Measurements from ENCODE around the gene MBTD1.

MBTD1 gene

DNA sequence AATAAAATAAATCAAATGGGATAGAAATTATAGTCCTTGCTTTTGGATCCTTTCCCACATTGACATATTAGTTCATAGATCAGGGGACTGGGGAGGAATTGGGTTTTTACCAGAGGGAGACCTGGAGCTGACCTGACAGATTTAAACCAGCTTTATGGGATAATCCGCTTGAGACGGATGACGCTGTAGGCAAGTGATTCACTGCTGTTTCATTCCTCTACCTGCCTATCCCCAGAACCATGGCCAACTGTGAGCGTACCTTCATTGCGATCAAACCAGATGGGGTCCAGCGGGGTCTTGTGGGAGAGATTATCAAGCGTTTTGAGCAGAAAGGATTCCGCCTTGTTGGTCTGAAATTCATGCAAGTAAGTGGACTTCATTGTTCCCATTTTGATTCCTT lies 104.4 kb downstream of the MBTD1 start:
- peaks cover 14% of the 10 kb centered on the region for H3K4me1 Mint-ChIP-seq
- DNase-seq (no peak), ATAC-seq (no peak)
- no peaks in the 10 kb centered on the region for H3K27me3 Mint-ChIP-seq
- no peaks in the 10 kb centered on the region for H3K9me3 Mint-ChIP-seq
- H3K4me3 Mint-ChIP-seq = no peak overlapping the region
- H3K27ac Mint-ChIP-seq = no peak overlapping the region
- peaks cover 44% of the 10 kb centered on the region for H3K36me3 Mint-ChIP-seq (ENCODE audit: low read depth)

DNA sequence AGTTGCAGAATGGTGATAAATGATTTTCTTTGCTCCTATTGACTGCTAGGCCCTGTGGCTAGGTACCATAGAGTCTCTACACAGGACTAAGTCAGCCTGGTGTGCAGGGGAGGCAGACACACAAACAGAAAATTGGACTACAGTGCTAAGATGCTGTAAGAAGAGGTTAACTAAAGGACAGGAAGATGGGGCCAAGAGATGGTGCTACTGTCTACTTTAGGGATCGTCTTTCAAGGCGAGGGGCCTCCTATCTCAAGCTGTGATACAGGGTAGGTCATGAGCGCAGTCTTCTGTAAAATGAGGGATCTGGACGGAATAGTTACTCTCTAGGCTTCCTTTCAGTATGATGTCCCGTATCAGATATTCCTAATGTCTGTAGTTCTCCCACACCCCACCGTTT lies 105.7 kb downstream of the MBTD1 start:
- peaks cover 14% of the 10 kb centered on the region for H3K4me1 Mint-ChIP-seq
- DNase-seq (no peak), ATAC-seq (no peak)
- no peaks in the 10 kb centered on the region for H3K9me3 Mint-ChIP-seq
- peaks cover 34% of the 10 kb centered on the region for H3K36me3 Mint-ChIP-seq (ENCODE audit: low read depth)
- H3K27ac Mint-ChIP-seq = no peak overlapping the region
- no peaks in the 10 kb centered on the region for H3K27me3 Mint-ChIP-seq
- no peak overlapping the region for H3K4me3 Mint-ChIP-seq

DNA sequence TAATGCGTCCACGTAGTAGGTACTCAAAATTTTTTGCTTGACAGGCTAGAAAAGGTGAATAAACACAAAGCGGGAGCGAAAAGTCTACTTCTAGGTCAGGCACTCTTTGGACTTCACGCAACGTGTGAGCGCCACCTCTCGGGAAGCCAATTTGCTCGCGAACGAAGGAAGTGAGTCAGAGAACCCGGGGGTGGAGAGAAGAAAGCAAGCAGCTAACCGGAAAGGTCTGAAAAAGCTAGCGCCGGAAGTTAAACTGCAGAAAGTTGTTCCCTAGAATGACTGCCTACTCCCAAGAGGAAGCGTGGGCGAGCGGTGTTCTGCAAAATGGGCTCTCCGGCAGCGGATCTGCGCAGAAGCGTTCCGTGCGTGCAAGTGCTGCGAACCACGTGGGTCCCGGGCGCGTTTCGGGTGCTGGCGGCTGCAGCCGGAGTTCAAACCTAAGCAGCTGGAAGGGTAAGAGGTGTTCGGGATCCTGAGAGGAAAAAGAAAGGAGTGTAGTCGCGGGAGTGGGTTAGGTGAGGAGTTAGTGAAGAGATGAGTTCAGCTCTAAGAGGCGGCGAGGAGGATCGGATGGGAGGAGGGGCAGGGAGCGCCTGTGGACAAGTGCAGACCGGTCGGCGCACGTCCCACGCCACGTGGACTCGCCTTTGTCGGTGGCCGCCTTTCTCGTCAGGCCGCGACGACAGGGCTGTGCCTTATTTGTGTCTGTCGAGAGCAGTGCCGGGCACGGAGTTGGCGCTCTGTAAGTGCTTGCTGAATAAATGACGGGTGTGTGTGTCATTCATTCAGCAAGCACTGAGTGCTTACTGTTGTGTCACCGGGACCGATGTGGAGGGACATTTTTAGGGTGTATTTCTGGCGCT lies 106.4 kb downstream of the MBTD1 start, which contains the start of gene NME1:
TSS of gene NME1 (plus strand) at position 350 of the 863 bp plus-strand sequence. CDS start 2,096 bp downstream, outside the sequence.
- peak; percentile 98 for DNase-seq
- peak; percentile 93 for ATAC-seq
- Mint-ChIP-seq H3K4me1 (peaks cover 13% of the 10 kb centered on the region), H3K27ac (no peak within 1 kb of the TSS), H3K4me3 (no peak within 1 kb of the TSS), H3K9me3 (no peaks in the 10 kb centered on the region), H3K36me3 (ENCODE audit: low read depth) (peaks cover 28% of the 10 kb centered on the region), H3K27me3 (no peaks in the 10 kb centered on the region)

DNA sequence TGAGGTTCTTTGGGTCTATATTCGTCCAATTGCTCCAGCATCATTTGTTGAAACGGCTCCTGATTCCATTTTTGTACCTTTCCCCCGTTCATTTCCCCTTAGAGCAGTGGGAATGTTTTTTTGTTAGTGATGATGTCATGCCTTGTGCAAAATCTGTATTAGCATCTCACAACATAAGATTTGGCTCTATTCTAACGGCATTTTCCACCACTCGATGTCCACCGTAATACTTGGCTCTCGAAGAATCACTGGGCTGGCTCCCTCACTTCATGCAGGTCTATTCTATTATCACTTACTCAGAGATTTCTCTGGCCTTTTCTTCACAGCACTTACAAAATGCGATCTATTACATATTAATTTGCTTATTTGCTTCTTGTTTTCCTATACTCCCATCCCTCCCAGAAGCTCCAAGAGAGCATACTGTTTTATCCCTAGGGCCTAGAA lies 107.1 kb downstream of the MBTD1 start:
- H3K36me3 Mint-ChIP-seq (ENCODE audit: low read depth) = peaks cover 22% of the 10 kb centered on the region
- DNase-seq = no peak
- peaks cover 14% of the 10 kb centered on the region for H3K4me1 Mint-ChIP-seq
- H3K27ac Mint-ChIP-seq = no peak overlapping the region
- H3K9me3 Mint-ChIP-seq = no peaks in the 10 kb centered on the region
- no peak for ATAC-seq
- H3K27me3 Mint-ChIP-seq = no peaks in the 10 kb centered on the region
- no peak overlapping the region for H3K4me3 Mint-ChIP-seq

DNA sequence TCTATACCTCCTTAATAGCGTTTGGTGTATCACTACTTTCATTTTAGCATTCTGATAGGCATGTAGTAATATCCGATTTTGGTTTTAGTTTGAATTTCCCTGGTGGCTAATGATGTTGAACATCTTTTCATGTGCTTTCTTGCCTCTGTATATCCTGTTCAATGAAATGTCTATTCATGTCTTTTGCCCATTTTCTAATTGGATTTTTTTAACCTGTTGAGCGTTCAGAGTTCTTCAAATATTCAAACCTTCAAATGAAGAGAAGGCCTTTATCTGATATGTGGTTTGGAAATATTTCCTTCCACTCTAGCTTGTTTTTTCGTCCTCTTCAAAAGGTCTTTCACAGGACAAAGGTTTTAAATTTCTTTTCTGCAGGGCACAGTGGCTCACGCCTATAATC lies 108.9 kb downstream of the MBTD1 start:
- ATAC-seq (no peak), DNase-seq (no peak)
- Mint-ChIP-seq H3K4me3 (no peak overlapping the region), H3K4me1 (peaks cover 22% of the 10 kb centered on the region), H3K27me3 (no peaks in the 10 kb centered on the region), H3K36me3 (ENCODE audit: low read depth) (peaks cover 6% of the 10 kb centered on the region), H3K9me3 (no peaks in the 10 kb centered on the region), H3K27ac (no peak overlapping the region)

DNA sequence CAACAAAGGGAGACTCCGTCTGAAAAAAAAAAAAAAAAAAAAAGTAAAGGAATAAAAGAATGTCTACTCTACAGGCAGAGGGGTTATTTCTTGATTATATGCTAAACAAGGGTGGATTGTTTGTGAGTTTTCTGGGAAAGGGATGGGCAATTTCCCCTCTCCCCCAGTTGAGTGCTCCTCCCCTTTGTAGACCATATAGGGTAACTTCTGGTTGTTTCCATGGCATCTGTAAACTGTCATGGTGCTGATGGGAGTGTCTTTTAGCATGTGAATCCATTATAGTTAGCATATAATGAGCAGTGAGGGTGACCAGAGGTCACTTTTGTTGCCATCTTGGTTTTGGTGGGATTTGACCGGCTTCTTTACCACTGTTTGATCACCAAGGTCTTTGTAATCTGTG lies 110.7 kb downstream of the MBTD1 start:
- H3K27me3 Mint-ChIP-seq = no peaks in the 10 kb centered on the region
- H3K9me3 Mint-ChIP-seq = no peaks in the 10 kb centered on the region
- DNase-seq = no peak
- peaks cover 22% of the 10 kb centered on the region for H3K4me1 Mint-ChIP-seq
- H3K27ac Mint-ChIP-seq = no peak overlapping the region
- H3K36me3 Mint-ChIP-seq (ENCODE audit: low read depth) = no peaks in the 10 kb centered on the region
- ATAC-seq = no peak
- no peak overlapping the region for H3K4me3 Mint-ChIP-seq

DNA sequence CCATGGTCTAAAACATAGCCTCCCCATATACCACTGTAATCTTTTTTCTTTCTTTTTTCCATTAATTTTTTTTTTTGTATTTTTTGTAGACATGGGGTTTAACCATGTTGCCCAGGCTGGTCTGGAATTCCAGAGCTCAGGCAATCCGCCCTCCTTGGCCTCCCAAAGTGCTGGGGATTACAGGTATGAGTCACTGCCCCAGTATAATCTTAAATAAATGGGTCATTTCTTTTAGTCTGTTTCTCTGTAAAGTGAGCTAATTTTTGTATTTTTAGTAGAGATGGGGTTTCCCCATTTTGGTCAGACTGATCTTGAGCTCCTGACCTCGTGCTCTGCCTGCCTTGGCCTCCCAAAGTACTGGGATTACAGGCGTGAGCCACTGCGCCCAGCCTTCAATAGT lies 112.2 kb downstream of the MBTD1 start:
- no peaks in the 10 kb centered on the region for H3K9me3 Mint-ChIP-seq
- ATAC-seq (peak; percentile 51), DNase-seq (no peak)
- H3K4me3 Mint-ChIP-seq = no peak overlapping the region
- peak overlapping the region; percentile 54 for H3K27ac Mint-ChIP-seq
- H3K4me1 Mint-ChIP-seq = peaks cover 22% of the 10 kb centered on the region
- no peaks in the 10 kb centered on the region for H3K27me3 Mint-ChIP-seq
- no peaks in the 10 kb centered on the region for H3K36me3 Mint-ChIP-seq (ENCODE audit: low read depth)

DNA sequence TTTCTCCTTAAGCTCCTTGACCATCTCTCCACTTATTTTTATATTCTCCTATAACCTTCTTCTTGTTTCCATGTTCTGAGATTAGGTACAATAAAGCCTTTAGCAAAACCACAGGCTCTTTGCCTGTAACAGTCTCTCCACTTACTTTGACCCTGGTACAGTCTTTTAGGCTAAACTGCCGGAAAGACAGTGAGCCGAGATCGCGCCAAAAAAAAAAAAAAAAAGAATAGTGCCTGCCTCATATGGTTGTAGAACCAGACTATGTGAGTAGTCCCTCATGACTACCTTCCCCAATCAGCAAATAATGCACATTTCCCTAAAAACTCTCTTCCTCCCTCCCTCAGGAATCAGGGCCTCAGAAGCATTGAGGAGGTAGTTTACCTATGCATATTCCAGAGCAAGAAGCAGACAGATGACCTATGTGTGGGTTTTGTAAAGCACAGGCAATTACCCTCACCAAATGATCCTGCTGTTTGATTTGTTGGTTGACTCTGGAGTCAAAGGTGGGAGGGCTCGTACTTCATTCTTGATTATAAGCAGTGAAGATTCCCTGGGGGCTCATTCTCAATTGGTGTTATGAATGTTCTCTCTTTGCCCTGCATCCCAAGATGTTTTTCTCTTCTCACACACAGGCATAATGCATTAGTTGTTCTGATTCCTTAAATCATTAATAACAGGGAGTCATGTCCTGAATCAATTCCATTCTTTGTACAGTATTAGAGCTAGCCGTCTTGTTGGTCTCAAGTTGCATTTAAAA lies 115.4 kb downstream of the MBTD1 start:
- no peak for ATAC-seq
- no peak for DNase-seq
- H3K4me1 Mint-ChIP-seq = peaks cover 22% of the 10 kb centered on the region
- no peak overlapping the region for H3K4me3 Mint-ChIP-seq
- no peaks in the 10 kb centered on the region for H3K27me3 Mint-ChIP-seq
- H3K9me3 Mint-ChIP-seq = no peaks in the 10 kb centered on the region
- no peaks in the 10 kb centered on the region for H3K36me3 Mint-ChIP-seq (ENCODE audit: low read depth)
- no peak overlapping the region for H3K27ac Mint-ChIP-seq

DNA sequence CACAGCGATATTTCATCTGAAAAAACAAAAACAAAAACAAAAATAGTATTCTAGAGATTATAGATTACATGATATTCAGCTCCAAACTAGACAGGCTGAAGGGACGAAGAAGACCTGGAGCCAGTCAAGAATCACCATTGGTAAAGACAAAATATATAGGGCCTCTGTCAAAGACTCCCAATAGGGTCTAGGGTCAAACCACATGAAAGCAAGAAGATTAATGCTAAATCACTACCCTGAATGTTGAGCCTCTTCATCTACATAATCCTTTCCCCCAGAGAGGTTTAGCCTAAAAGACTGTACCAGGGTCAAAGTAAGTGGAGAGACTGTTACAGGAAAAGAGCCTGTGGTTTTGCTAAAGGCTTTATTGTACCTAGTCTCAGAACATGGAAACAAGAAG lies 117.3 kb downstream of the MBTD1 start:
- Mint-ChIP-seq H3K36me3 (ENCODE audit: low read depth) (no peaks in the 10 kb centered on the region), H3K4me3 (no peak overlapping the region), H3K9me3 (no peaks in the 10 kb centered on the region), H3K27me3 (peaks cover 2% of the 10 kb centered on the region), H3K27ac (no peak overlapping the region), H3K4me1 (peaks cover 15% of the 10 kb centered on the region)
- ATAC-seq = no peak
- DNase-seq = no peak

DNA sequence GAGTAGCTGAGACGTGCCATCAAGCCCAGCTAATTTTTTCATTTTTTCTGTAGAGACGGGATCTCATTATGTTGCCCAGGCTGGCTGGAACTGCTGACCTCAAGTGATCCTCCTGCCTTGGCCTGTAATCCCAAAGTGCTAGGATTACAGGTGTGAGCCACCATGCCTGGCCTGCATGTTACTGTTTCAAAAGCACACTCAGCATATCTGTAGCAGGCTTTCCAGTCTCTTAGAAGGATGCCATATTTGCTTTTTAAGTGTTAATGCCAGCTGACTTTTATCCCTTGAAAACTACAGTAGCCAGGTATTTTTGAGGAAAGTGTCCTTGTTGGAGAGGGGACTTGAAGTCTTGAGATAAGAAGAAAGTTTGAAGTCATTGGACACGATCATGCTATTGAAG lies 123.9 kb downstream of the MBTD1 start:
- H3K9me3 Mint-ChIP-seq = no peaks in the 10 kb centered on the region
- H3K4me3 Mint-ChIP-seq = no peak overlapping the region
- H3K27ac Mint-ChIP-seq = no peak overlapping the region
- no peaks in the 10 kb centered on the region for H3K36me3 Mint-ChIP-seq (ENCODE audit: low read depth)
- peaks cover 12% of the 10 kb centered on the region for H3K4me1 Mint-ChIP-seq
- H3K27me3 Mint-ChIP-seq = peaks cover 2% of the 10 kb centered on the region
- DNase-seq (no peak), ATAC-seq (no peak)

DNA sequence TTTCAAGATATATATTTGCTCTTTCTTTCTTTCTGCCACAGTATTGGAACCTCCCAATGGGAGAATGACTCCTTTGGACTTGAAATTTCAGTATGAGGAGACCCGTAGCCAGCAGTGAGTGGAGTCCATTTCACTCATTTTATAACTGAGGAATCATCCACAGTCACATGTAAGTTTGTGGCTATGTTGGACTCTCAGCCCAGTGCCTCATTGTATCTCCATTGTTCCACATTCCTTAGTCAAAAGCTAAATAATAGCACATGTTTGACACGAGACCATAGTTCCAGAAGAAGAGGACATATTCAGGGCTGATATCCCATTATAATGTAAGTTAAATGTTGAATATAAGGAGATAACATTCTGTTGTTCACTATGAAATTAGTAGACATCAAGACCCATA lies 126.5 kb downstream of the MBTD1 start:
- peaks cover 2% of the 10 kb centered on the region for H3K27me3 Mint-ChIP-seq
- no peak overlapping the region for H3K27ac Mint-ChIP-seq
- H3K36me3 Mint-ChIP-seq (ENCODE audit: low read depth) = no peaks in the 10 kb centered on the region
- no peaks in the 10 kb centered on the region for H3K9me3 Mint-ChIP-seq
- no peak for DNase-seq
- ATAC-seq = no peak
- H3K4me3 Mint-ChIP-seq = no peak overlapping the region
- peaks cover 12% of the 10 kb centered on the region for H3K4me1 Mint-ChIP-seq

DNA sequence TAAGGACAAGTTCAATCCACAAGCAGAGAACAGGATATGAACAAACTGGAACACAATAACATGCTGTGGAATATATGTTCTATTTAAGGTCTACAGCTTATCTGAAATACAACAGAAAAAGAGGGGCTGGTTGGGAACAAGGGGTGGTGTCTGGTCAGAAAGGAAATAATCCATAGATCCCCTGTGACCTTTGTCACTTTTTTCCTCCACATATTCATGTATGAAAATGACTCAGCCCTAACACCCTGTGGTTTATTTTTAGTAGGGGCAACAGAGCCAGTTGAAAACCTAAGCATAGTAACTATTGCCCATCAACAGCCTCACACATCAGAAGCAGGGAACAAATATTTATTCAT lies 126.9 kb downstream of the MBTD1 start:
- ATAC-seq (peak; percentile 87), DNase-seq (no peak)
- peaks cover 15% of the 10 kb centered on the region for H3K4me1 Mint-ChIP-seq
- no peak overlapping the region for H3K4me3 Mint-ChIP-seq
- no peak overlapping the region for H3K27ac Mint-ChIP-seq
- H3K9me3 Mint-ChIP-seq = no peaks in the 10 kb centered on the region
- H3K27me3 Mint-ChIP-seq = no peaks in the 10 kb centered on the region
- no peaks in the 10 kb centered on the region for H3K36me3 Mint-ChIP-seq (ENCODE audit: low read depth)

DNA sequence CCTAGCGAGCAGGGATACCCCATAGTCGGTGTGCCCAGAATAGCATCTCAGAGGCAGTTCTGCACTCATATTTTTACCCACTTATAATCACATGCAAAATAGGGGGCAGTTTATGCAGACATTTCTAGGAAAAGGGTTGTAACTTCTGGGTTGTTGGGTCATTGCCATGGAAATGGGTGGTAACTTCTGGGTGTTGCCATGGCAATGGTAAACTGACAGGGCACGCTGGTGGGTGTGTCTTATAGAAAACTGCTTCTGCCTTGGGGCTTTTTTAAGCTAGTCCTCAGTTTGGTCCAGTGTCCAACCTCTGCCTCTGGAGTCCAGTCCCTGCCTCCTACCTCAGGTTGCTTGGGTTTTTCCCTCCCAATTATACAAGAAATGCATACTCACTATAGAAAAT lies 131.8 kb downstream of the MBTD1 start:
- H3K27ac Mint-ChIP-seq = peak overlapping the region; percentile 7
- H3K27me3 Mint-ChIP-seq = no peaks in the 10 kb centered on the region
- no peaks in the 10 kb centered on the region for H3K36me3 Mint-ChIP-seq (ENCODE audit: low read depth)
- H3K4me1 Mint-ChIP-seq = peaks cover 20% of the 10 kb centered on the region
- no peaks in the 10 kb centered on the region for H3K9me3 Mint-ChIP-seq
- no peak for DNase-seq
- peak; percentile 48 for ATAC-seq
- no peak overlapping the region for H3K4me3 Mint-ChIP-seq
